IPS-18c (cell line): ENCODE results near the gene PDE9A.

ENCODE experiments used
- H3K4me3 ChIP-seq: 2 replicates; pipeline ENCODE4 v1.7.0; 2013; ENCODE audit warnings: low read depth, mild to moderate bottlenecking, low read length, moderate library complexity; ENCODE audit not compliant: insufficient read depth
- H3K9me3 ChIP-seq: one replicate; pipeline ENCODE4 v1.6.1; 2013; ENCODE audit warnings: mild to moderate bottlenecking, low read length, moderate library complexity; ENCODE audit not compliant: control insufficient read depth, insufficient read depth

Gene PDE9A

GRCh38 chr21:42819861-42820615 is 166.6 kb downstream of the PDE9A start:
- peaks cover 3% of the 10 kb centered on the region for H3K9me3 ChIP-seq
- H3K4me3 ChIP-seq, result no peak overlapping the region

- Histone ChIP-seq H3K9me3 (peaks cover 3% of the 10 kb centered on the region), H3K4me3 (no peak overlapping the region)
Measured at GRCh38 chr21:42820616-42821465, 167.4 kb downstream of the PDE9A start.
